SIG-M5 (cell line): ENCODE measurements around the gene ZC3H18.
"Not testable (repeated sequence)": the region's sequence is repeated elsewhere in the genome, so short reads cannot be mapped to it uniquely, and the experiment has no call there.

Experiments
- DNase-seq: peaks from one replicate; lab custom pipeline; 2025; lab: John Stamatoyannopoulos, UW

ZC3H18 gene

GRCh38 chr16:88605186-88606147, 35.3 kb downstream of the ZC3H18 start:
- DNase-seq = no peak

- DNase-seq = no peak
These were observed 36.0 kb downstream of the ZC3H18 start for GRCh38 chr16:88606148-88606757.

GRCh38 chr16:88608076-88608475, 37.9 kb downstream of the ZC3H18 start:
- no peak for DNase-seq

GRCh38 chr16:88609426-88609825, 39.2 kb downstream of the ZC3H18 start:
- not testable (repeated sequence) for DNase-seq

GRCh38 chr16:88610080-88610479, 39.9 kb downstream of the ZC3H18 start:
- DNase-seq = no peak

- no peak for DNase-seq
These were observed 41.0 kb downstream of the ZC3H18 start for GRCh38 chr16:88610909-88611812.

- DNase-seq = no peak
These were observed 43.1 kb downstream of the ZC3H18 start for GRCh38 chr16:88613293-88613692.

- DNase-seq = no peak
These were observed 44.0 kb downstream of the ZC3H18 start for GRCh38 chr16:88613911-88614817.

GRCh38 chr16:88614818-88615580, 44.8 kb downstream of the ZC3H18 start:
- DNase-seq = no peak

GRCh38 chr16:88616320-88616719, 46.1 kb downstream of the ZC3H18 start:
- DNase-seq = no peak

- DNase-seq = no peak
These were observed 46.5 kb downstream of the ZC3H18 start for GRCh38 chr16:88616736-88617135.

- no peak for DNase-seq
These were observed 47.2 kb downstream of the ZC3H18 start for GRCh38 chr16:88617268-88618031.

GRCh38 chr16:88618182-88618955, 48.2 kb downstream of the ZC3H18 start:
- DNase-seq = no peak

- DNase-seq = no peak
These were observed 48.9 kb downstream of the ZC3H18 start for GRCh38 chr16:88618956-88619667.

- no peak for DNase-seq
These were observed 49.9 kb downstream of the ZC3H18 start for GRCh38 chr16:88619859-88620815.

GRCh38 chr16:88622125-88622524, 51.9 kb downstream of the ZC3H18 start:
- no peak for DNase-seq

GRCh38 chr16:88622866-88623265, 52.7 kb downstream of the ZC3H18 start:
- no peak for DNase-seq
